HL-60 (cell line): ENCODE measurements around the gene TOX4.
A peak's percentile ranks its signal among the peaks of the same experiment; 100 is the strongest.

ENCODE experiments used
- CTCF ChIP-seq: IDR thresholded peaks from one replicate; pipeline ENCODE4 v1.5.1; 2011; ENCODE audit warnings: low read length, control low read depth, inconsistent platforms; ENCODE audit not compliant: insufficient read depth
- GABPA ChIP-seq: IDR thresholded peaks from 2 replicates; pipeline ENCODE4 v1.6.1; 2012; ENCODE audit warnings: low read depth
- REST ChIP-seq: IDR thresholded peaks from 2 replicates; pipeline ENCODE4 v1.6.1; 2012; ENCODE audit warnings: low read depth; ENCODE audit not compliant: insufficient replicate concordance

DNA sequence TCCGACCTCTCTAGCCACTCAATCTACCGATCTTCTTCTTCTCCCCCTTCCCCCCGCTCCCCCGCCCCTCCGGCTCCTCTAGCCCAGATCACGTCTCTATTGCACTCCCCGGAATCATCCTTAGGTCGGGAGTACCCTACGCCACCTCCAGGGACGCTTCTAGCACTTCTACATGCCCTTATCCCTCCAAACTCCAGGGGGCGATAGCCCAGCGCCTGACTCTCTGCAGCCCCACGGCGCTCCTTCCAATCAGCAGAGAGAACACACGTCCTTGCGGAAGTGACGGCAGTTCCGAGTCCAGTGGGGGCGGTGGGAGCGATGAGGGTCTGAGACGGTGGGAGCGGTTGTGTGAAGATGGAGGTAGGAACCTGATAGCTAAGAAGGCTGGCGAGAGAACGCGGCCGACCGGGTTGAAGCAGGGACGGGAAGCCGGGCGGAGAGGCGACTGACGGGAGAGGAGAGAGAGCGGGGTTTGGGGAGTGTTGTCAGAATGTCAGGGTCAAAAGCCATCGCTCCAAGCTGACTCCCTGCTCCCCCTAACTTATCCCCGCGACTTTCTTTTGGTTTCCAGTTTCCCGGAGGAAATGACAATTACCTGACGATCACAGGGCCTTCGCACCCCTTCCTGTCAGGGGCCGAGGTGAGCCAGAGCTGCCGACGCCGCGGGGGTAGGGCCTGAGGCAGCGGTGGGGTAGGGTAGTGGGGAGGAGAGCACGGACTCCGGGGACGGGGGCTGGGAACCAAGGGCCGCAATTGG is at the start of gene TOX4, which contains the start of gene RAB2B:
- TF ChIP-seq CTCF, result peak; percentile 91
- no peak for TF ChIP-seq REST
- TF ChIP-seq GABPA, result peak; percentile 77
